Bone marrow (tissue), 2 donors: ENCODE data around the gene FARS2.

ENCODE experiments used
- DNase-seq, 2 donors: peaks; one replicate each; lab custom pipeline; 2025; lab: John Stamatoyannopoulos, UW

The FARS2 gene

DNA sequence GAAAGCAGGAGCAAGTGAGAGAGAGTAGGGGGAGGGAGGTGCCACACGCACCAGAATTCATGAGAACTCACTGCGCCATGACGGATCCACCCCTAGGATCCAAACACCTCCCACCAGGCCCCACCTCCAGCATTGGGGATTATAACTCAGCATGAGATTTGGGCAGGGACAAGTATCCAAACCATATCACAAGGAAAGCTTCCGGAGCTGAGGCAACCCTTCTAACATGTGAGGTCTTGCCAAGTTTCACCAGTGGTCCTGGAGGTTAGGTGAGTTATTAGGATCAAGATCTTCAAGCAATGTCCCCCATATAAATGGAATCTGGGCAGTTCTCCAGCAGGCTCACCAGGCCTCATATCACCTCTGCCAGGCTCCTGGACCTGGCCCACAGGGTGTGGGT lies 437.0 kb downstream of the FARS2 start:
- DNase-seq, result no peak

DNA sequence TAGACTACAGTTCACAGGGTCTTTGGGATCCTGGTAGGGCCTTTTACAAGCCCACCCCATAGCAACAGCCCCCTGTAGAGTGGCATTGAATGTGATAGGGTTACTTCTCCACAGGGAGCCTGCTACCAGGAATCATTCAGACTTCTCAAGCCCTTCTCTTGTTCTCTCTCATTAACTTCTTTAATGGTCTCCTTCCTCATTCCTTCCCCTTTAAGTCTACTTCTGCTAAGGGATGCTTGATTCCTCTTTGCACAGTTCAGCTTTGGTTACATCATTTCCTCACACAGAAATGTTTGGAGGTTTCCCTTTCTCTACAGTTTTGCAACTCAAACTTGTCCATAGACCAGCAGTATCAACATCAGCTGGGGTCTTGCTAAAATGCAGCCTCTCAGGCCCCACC lies 437.8 kb downstream of the FARS2 start:
- peak in 1 of 2 donors; percentile 3 for DNase-seq

DNA sequence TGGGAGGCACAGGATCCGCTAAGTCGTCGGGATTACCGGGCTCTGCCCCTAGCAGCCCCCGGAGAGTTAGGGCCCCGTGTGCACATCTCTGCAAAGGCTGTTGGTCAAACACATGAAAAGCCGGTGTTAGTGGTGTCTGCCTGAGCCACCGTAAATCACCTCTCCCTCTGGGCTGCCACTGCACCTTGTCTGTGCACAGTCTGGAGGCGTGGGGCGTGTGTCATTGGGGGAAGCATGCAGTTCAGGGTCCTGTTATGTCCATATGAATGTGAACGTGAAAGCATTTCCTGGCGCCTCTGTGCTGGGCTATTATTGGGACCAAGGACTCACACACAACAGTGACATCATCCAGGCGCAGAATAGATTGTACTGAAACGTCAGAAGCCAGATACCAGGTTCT lies 439.9 kb downstream of the FARS2 start:
- DNase-seq, result no peak

DNA sequence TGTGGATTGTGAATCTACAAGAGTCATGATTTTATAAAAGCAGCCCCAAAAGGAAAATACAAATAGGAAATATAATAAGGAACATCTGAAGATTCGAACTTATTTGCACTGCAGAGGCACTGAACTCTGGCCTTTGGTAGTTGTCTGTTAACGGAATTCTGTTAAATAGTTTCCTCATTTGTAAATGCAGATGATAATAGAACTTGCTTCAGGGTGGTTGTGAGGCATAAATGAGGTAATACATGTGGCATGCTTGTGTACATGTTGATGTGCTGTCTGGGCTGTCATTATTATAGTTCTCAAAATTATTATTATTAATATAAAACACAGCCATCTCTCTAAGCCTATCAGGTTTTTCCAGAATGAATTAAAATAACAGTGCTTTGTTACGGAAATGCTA lies 443.4 kb downstream of the FARS2 start:
- no peak for DNase-seq

DNA sequence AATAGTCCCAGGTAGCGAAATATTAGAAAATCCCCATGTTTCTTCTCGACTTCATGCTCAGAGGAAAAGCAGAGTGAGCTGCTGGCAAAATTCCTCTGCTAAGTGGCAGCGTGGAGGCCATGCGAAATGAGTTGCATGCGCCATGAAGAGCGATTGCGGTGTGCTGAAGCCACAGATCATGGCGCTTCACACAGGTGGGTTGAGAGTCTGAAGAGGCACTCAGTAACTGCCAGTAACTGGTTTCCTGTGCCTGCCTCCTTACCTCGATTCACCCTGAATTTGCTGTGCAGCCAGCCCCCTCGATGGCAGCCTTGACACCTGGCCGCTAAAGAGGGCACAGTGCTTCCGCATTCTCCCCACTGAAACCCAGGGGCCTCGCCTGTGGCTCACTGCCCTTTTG lies 443.9 kb downstream of the FARS2 start:
- DNase-seq, result no peak

DNA sequence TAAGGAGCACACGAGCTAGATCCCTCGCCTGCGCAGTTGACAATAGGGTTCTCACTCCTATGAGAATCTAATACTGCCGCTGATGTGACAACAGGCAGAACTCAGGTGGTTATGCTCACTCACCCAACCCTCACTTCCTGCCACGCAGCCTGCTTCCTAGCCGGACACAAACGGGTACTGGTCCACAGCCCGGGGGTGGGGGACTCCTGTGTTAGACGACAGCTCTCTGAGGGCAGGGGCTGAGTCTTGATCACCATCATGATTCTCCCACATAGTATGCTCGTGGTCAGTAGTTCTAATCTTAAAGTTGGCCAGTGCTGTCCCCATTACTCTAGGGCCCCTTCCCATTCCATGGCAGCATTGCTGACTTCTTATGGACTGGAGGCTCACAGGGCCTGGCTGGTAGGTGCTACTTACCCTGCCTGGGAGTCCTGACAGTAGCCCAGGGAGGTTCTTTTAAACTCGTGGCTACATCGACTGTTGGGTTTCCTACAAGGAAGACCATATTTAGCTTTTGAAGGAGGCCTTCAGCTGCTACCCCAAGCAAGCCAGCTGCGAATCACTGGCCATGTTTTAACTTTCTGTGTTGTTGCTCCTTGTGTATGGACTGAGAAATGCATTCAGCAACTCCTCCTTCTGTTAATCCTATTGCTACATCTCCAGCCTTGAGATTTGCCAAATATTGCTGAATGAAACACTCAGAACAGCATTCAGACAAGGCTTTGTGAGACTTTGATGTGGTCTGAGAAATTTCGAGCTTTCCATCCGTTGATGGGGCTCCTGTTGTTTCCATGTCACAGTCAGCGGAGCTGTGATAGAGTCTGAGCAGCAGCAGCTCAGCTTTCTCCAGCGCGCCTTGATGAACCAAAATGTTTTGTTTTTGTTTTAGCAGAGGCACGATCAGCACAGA lies 445.1 kb downstream of the FARS2 start:
- no peak for DNase-seq

DNA sequence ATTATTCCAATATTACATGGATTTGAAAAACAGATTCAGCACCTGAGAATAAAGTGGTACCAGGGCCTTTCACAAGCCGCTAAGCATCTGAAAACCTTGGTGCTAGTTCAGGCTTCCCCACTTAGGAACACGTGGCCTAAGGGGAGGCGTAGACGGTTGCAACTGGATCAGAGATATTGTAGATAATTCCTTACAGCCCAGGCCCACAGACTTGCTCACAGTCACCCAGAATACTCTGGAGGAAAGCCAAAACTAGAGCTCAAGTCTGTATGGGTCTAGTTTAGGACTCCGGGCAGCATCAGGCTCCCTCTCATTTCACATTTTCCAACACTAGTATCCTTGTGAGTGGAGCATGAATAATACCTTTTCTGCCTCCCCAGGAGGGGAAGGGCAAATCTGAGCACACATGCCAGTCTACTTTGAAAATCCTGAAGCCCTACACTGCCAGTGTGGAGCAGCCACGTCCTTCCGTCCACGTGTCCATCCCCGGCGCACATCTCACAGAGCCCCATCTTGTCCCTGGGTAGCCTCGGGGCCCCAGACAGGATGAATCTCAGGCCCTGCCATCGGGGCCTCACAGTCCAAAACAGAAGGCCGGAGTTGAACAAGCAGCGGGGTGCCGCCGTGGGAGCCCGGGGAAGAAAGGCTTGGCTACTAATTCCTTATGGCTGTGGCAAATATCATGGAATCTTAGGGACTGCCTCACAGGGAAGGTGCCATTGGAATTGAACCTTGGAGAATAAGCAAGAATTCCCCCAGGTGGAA lies 446.1 kb downstream of the FARS2 start:
- DNase-seq, result no peak

DNA sequence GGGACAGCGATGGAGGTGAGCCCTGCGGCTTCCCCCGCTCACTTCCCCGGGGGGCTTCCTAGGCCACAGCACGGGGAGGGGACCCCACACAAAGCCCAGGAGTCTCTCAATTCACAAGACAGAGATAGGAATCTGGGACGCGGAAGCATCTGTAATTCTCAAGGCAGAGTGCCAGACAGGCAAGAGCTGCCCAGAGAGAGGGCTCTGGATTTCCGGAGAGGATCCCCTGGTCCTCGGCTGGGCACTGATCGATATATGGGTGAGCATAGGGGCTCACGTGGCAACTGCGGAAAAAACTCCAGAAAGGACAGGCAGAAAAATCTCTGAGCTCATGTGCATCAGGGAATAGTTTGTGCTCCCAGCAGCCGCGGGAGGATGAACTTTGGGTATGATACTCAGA lies 449.2 kb downstream of the FARS2 start:
- DNase-seq, result no peak

DNA sequence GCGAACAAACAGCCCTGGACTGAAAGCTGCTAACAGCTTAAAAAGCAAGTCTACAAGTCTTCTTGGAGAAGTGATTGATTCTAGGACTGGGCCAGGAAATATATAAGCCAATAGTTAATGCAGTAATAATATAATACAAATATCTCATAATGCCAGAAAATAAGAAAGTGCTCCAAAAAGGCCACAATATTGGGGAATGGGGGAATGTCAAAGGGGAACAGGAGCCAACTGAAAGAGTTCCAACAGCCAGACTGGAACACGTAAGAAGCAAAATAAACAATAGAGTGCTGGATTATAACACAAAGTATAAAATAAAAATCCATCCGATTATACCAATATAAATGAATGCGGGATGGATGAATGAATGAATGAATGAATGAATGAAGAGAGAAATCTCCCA lies 449.6 kb downstream of the FARS2 start:
- DNase-seq, result no peak

DNA sequence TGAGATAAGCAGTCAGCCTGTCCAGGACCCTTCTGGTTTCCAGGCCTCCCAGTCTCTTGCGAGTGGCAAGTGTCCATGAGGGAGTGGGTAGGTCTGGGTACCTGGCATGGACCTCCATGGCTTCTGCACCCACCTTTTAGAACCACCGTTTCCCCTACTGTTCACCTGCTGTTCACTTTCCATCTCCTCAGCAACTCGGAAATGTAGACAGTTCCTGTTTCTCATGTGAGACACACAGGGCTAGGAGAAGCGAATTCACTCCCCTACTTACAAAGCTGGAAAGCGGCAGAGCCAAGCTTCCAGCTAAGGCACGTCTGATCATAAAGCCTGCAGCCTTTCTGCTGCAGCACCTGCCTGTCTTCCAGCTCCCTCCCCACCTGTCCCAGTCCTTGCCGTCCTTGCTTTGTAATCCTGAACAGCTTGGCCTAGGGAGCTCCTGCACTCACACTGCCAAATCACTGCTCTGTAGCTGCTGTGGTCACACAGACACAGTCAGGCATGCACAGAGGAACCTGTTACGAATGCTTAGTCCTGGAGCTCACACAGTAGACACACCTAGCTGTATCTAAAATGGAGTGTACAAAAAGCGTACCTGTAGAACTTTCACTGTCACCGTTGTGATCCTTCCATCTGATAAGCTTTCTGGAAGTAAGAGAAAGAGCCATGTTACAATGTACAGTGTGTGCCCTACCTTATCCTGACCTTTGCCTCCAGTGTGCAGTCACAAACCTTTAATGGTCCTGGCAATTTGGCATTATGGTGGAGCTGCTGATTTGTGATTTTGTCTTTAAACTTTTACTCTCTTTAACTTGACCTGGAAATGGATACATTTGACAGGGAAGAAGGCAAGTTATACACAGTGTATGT lies 451.3 kb downstream of the FARS2 start:
- no peak for DNase-seq

DNA sequence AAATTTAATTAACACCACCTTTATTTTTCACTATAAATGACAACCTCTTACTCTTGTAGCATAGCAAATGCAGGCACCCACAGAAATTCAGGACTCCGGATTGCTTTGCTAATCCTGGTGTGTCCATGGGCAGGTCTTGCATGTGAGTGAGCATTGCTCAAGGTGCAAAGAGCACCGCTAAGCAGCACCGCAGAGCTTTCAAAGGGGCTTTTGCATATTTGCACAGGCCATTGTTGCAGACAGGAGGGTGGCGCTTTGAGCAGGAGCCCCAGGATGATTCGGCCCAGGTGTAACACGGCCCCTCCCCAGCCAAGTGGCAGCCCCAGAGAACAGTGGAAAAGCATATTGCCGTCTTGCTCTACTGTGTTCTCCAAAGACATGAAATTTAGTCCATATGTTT lies 452.2 kb downstream of the FARS2 start:
- DNase-seq, result no peak

DNA sequence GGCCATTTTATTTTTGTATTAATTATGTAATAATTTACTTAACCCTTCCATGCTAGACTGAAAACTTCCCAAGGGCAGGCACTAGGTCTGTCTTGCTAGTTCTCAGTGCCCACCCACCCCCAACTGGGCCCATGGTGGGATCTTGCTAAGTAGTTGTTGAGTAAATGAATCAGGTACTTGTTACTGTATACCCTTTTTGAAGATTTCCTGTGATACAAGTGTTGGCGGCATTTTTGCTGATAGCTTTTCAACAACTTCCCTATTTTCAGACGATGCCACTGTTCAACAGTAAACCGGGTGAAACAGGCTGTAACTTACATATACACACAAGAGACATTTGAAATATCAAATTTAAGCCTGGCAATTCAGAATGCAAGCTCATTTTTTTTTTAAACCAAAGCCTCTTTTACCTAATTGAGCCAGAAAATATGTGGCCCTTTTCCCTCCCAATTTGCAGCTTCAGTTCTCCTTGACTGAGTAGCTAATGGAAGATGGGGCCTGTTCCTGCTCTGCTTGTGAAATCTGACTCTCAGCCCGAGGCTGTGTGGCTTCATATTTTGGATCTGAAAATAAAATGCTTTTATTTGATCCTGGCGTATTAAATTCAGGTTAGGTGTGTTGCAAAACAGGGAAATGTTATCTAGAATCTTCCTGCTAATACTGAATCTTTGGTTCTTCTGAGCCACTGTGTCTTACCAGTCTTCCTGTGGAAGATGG lies 457.1 kb downstream of the FARS2 start:
- DNase-seq, result peak in 1 of 2 donors; percentile 39

DNA sequence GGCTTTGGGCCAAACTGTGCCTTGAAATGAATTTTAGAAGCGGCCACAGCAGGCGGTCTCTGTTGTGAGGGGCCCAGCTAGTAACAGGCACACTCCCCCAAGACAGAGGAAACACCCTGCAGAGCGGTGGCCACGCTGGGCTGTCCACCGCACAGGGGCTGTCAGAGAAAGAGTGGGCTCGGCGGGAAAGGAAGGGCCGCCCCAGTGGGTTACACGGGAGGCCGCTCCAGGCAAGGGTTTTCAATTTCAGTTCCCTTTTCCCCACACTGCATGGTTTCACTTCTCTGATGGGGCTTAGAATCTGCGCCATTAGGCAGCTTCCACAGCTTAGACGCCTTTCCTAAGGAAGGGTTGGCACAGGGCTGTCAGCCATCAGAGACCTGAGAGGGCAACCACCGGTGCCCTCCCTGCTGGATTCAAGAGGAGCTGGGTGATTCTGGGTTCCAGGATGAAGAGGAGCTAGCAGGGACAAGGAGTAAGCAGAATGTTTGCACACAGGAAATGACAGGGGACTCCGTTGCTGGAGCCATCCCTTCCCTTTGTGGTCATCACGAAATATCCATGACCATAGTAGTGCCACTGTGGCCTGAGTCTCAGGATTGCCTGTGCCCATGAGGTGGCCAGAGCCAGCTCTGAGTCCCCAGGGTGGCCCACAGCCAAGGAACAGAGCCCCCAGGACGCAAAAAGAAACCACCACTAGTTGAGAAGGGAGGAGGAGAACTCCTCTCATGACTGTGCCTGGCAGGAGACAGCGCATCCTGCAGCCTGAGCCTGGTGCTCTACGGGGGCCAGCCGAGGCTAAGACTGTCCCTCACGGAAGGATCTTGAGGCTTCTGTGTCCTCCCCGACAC lies 462.8 kb downstream of the FARS2 start:
- peak in 1 of 2 donors; percentile 82 for DNase-seq

DNA sequence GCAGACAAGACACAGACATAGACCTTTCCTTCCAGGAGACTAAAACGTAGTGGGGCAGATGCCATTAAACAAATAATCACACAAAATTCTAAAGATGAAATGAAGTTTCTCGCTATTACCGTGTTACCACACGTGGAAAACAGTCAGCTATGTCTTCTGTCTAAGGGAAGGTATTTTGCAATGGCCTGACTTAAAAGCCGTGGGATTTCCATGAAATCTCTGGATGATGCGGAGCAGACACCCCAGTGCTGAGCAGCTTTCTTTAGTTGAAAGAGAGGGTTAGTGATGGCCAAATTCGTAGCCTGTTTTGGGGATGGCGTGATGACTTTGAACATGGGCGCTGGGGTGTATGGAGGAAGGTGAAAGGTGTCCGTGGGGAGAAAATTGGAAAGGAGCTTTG lies 463.6 kb downstream of the FARS2 start:
- no peak for DNase-seq

DNA sequence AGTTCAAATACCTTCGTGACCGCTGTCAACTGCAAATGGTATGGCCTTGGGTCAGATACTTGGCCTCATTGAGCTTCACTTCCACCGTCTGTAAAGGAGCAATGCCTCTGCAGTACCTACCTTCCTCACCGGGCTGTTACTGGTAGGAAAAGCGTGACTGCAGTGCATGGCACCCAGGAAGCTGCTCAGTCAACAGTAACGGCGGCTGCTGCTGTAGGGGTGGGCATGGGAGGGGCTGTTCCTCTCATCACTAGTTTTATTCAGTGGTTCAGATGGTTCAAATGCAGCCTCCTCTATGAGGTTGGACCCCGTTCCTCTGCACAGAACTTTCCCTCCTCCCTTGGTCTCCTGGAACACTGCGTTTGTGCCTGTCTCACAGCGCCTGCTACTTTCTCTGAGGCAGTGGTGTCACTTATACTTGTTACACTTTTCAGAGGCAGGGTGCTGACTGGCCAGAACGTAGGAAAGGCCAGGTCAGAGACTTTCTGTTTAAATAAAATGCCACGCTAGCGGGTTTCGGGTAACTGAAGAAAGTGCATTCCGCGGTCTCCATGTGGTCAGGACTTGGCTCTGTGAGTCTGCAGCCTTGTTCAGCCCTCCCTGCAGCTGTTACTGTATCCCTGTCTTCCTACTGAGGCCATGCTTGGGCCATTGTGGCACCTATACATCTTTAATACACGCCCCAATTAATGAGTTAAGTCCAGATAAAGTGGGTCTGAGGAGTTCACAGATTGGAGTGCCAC lies 465.8 kb downstream of the FARS2 start:
- DNase-seq, result no peak

DNA sequence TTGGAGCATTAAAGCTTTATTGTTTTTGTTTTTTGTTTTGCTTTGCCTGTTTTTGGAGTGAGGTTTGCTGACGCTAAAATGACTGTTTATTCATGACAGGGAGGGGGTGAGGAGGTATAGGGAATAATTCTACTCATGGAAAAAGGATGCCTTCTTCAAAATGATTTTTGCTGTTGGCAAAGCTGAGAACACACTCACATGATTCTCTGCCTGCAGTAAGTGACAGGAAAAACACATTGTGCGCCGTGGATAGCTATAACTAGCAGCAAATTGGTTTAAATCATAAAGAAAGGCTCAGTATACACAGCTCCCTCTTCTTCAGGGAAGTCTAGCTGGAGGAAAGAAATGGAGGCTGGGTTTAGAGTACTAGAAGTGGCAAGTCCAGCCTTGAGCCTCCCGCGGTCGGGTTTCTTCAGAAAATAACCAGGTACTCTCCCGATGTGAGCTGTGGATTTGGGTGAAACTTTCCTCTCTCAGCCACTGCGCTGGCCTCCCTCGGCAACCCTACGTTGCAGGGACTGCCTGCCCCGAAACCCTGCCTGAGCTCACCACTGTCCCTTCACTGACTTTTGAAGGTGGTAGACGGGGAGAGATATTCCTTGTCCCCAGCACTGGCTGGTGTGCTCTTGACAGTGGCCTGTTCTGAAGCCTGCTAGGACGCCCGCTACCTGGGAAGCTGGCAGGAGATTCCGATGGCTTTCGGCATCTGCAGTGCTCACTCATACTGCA lies 467.2 kb downstream of the FARS2 start:
- no peak for DNase-seq

DNA sequence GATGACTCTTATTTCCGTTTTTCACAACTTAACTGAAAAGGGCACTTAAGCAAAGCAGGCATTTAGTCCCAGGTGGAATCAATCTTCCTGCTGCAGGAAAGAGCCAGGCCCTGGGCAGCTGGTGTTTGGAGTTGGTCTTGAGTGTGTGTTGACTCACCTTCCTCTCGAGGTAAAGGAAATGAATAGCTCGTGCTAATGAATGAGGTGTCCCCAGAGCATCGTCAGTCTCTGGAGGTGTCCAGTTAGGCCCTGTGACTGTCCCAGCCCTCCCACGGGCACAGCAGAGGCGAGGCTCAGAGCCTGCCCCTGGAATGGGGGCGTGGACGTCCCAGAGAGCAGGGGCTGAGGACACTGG lies 467.7 kb downstream of the FARS2 start:
- no peak for DNase-seq

DNA sequence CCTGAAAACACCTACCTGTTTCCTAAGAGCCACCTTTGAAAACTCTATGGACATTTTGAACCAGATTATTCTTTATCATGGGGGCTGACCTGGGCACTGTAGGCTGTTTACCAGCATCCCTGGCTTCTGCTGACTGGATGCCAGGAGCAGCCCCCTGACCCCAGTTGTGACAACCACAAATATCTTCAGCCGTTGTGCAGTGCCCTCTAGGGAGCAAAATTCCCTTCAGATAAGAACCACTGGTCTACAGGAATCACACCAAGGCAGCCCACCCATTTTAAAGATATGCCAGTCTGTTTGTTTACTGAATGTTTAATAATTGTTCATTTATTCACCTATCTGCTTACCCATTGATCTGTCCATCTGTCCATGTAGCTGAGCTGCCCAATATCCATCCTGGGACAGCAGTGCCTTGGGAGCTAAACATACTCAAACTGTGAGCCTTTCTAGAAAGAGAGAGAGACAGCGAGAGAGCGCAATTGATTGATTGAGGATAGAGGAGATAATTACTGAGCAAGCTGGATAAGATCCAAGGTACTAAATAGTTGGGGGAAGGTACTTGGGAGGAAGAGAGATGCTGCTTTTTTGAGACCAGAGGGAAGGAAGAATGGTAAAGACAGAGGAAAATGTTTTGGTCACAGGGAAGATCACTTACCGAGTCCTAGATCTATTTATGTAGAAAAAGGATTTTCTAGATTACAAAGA lies 468.7 kb downstream of the FARS2 start:
- no peak for DNase-seq
